Hepatocyte (in vitro differentiated cells): ENCODE data around the gene TCEA3. TPM values are rescaled to one million over a fixed set of nuclear protein-coding genes. Genes with fewer than 3 reads are reported as not detected.

ENCODE experiments used
- DNase-seq: peaks from one replicate; pipeline ENCODE4 v3.0.0-alpha.2; 2016; ENCODE audit warnings: low spot score
- H2AFZ ChIP-seq: fragments of 200-600 bp; sonication (generic); 2 replicates; pipeline ENCODE4 v1.6.0; 2016; ENCODE audit warnings: antibody characterized with exemption, mild to moderate bottlenecking
- H3K27ac ChIP-seq: fragments of 200-600 bp; sonication (generic); 2 replicates; pipeline ENCODE4 v1.5.1; 2016; ENCODE audit warnings: mild to moderate bottlenecking
- H3K27me3 ChIP-seq: fragments of 200-600 bp; sonication (generic); 2 replicates; pipeline ENCODE4 v1.6.1; 2016
- H3K36me3 ChIP-seq: fragments of 200-600 bp; sonication (generic); replicated peaks from 2 replicates; pipeline ENCODE4 v1.5.1; 2016; ENCODE audit warnings: low read depth; ENCODE audit not compliant: insufficient read depth
- H3K4me1 ChIP-seq: fragments of 200-600 bp; sonication (generic); 2 replicates; pipeline ENCODE4 v1.5.1; 2016; ENCODE audit warnings: mild to moderate bottlenecking, moderate library complexity; ENCODE audit not compliant: insufficient read depth
- H3K4me2 ChIP-seq: fragments of 200-600 bp; sonication (generic); 2 replicates; pipeline ENCODE4 v1.6.0; 2016
- H3K4me3 ChIP-seq: fragments of 200-600 bp; sonication (generic); 2 replicates; pipeline ENCODE4 v1.5.1; 2016; ENCODE audit warnings: mild to moderate bottlenecking
- H3K79me2 ChIP-seq: fragments of 200-600 bp; sonication (generic); 2 replicates; pipeline ENCODE4 v1.6.0; 2017; ENCODE audit warnings: mild to moderate bottlenecking
- H3K9me2 ChIP-seq: fragments of 200-600 bp; sonication (generic); replicated peaks from 2 replicates; pipeline ENCODE4 v1.6.0; 2017; ENCODE audit warnings: mild to moderate bottlenecking; ENCODE audit not compliant: insufficient read depth
- H3K9me3 ChIP-seq: fragments of 200-600 bp; sonication (generic); 2 replicates; pipeline ENCODE4 v1.5.1; 2016; ENCODE audit warnings: low read depth, mild to moderate bottlenecking
- H4K20me1 ChIP-seq: fragments of 200-600 bp; sonication (generic); 2 replicates; pipeline ENCODE4 v1.6.0; 2016; ENCODE audit warnings: mild to moderate bottlenecking; ENCODE audit not compliant: insufficient read depth, poor library complexity, severe bottlenecking
- EZH2 ChIP-seq: fragments of 200-600 bp; sonication (generic); IDR thresholded peaks from 2 replicates; pipeline ENCODE4 v1.6.1; 2016; ENCODE audit warnings: antibody characterized with exemption, mild to moderate bottlenecking, borderline replicate concordance
- EZH2phosphoT487 ChIP-seq: fragments of 200-600 bp; sonication (generic); IDR thresholded peaks from one replicate; pipeline ENCODE4 v1.6.1; 2018; ENCODE audit warnings: antibody characterized with exemption, mild to moderate bottlenecking, low read depth, moderate library complexity; ENCODE audit not compliant: unreplicated experiment, severe bottlenecking
- WGBS: methylation state at CpG from one replicate; pipeline ENCODE4 v1.1.6; 2016; ENCODE audit warnings: low lambda C conversion rate; ENCODE audit errors: missing lambda C conversion rate; 5-methylcytosine and 5-hydroxymethylcytosine counted together
- polyA plus RNA-seq: library from polyadenylated mRNA; unstranded; fragments of >200 nt; fragmentation: Nextera tagmentation; extraction: Ambion mirVana; gene quantifications from 2 replicates; pipeline ENCODE4 v1.2.1, GENCODE V29; 2016
- total RNA-seq: library from RNA; depleted of rRNA; stranded (reverse); fragments of >200 nt; gene quantifications from 2 replicates; pipeline ENCODE4 v1.2.3, GENCODE V29; 2014
- TF ChIP-seq, protein P1 (sequence below): fragments of 200-600 bp; sonication (generic); IDR thresholded peaks from 2 replicates; pipeline ENCODE4 v1.5.1; 2016; ENCODE audit warnings: antibody characterized with exemption, mild to moderate bottlenecking; ENCODE audit not compliant: poor library complexity

TCEA3 gene
- total and polyA plus RNA-seq, 2 experiments from 2014 or later = 30.2 to 31.2 TPM

DNA sequence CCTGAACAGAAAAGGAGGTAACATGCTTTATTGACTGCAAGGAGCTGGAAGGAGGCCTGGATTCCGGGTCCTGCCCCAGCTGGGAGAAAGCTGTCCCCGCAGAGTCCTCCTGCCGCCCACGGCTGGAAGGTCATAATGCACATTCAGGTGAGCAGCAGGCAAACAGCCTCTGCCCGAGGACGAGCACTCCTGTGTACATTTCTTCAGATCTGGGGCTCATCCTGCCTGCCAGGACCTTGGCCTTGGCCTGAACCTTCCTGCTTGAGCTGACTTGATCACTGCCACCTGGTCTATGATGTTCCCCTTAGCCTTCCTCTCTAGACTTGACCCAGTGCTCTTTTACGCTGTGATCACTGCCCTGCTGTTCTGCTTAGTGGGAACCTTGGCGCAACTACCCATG is 37.1 kb downstream of the TCEA3 start:
- 89% methylated on average over 8 of the region's 8 CpGs for WGBS
- H3K9me3 ChIP-seq = no peaks in the 10 kb centered on the region
- no peaks in the 10 kb centered on the region for H4K20me1 ChIP-seq
- no peaks in the 10 kb centered on the region for H3K4me1 ChIP-seq
- no peak overlapping the region for H3K4me2 ChIP-seq
- no peak overlapping the region for H3K27ac ChIP-seq
- H3K79me2 ChIP-seq = no peaks in the 10 kb centered on the region
- TF ChIP-seq EZH2 = no peak
- TF ChIP-seq, protein P1, sequence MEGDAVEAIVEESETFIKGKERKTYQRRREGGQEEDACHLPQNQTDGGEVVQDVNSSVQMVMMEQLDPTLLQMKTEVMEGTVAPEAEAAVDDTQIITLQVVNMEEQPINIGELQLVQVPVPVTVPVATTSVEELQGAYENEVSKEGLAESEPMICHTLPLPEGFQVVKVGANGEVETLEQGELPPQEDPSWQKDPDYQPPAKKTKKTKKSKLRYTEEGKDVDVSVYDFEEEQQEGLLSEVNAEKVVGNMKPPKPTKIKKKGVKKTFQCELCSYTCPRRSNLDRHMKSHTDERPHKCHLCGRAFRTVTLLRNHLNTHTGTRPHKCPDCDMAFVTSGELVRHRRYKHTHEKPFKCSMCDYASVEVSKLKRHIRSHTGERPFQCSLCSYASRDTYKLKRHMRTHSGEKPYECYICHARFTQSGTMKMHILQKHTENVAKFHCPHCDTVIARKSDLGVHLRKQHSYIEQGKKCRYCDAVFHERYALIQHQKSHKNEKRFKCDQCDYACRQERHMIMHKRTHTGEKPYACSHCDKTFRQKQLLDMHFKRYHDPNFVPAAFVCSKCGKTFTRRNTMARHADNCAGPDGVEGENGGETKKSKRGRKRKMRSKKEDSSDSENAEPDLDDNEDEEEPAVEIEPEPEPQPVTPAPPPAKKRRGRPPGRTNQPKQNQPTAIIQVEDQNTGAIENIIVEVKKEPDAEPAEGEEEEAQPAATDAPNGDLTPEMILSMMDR = no peak
- no peak for TF ChIP-seq EZH2phosphoT487
- no peaks in the 10 kb centered on the region for H3K36me3 ChIP-seq
- no peak overlapping the region for H3K4me3 ChIP-seq
- H3K27me3 ChIP-seq = no peaks in the 10 kb centered on the region
- no peaks in the 10 kb centered on the region for H3K9me2 ChIP-seq
- H2AFZ ChIP-seq = no peak overlapping the region
- DNase-seq = no peak

DNA sequence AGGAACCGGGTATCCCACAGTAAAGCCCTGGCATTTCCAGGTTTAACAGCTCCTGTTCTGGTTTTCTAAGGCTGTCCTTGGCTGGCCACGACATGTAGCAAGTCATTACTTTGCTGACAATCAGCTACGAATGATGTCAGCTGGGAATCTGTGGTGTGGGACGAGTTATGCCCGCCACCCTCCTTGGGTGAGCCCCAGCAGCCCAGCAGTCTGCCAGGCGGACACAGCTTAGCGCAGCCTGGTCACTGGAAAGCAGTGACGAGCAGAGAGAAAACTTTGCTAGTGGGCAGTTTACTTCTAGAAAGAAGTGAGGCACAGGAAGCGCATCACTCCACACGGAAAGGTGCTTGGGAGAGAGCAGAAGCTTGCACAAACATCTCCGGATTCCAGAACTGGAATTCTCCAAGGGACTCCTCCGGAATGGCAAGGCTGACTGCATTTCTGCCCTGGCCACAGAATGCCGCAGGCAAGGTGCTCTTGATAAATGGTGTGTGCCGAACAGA is 39.4 kb downstream of the TCEA3 start:
- no peak for DNase-seq
- no peaks in the 10 kb centered on the region for H3K79me2 ChIP-seq
- H3K9me2 ChIP-seq = no peaks in the 10 kb centered on the region
- H3K27me3 ChIP-seq = no peaks in the 10 kb centered on the region
- H3K4me1 ChIP-seq = no peaks in the 10 kb centered on the region
- H3K27ac ChIP-seq = no peak overlapping the region
- H3K4me3 ChIP-seq = no peak overlapping the region
- no peaks in the 10 kb centered on the region for H3K36me3 ChIP-seq
- 83% methylated on average over 14 of the region's 14 CpGs for WGBS
- no peaks in the 10 kb centered on the region for H3K9me3 ChIP-seq
- no peak overlapping the region for H3K4me2 ChIP-seq
- H2AFZ ChIP-seq = no peak overlapping the region
- TF ChIP-seq, protein P1 = no peak
- TF ChIP-seq EZH2phosphoT487 (no peak), EZH2 (no peak)
- no peaks in the 10 kb centered on the region for H4K20me1 ChIP-seq

DNA sequence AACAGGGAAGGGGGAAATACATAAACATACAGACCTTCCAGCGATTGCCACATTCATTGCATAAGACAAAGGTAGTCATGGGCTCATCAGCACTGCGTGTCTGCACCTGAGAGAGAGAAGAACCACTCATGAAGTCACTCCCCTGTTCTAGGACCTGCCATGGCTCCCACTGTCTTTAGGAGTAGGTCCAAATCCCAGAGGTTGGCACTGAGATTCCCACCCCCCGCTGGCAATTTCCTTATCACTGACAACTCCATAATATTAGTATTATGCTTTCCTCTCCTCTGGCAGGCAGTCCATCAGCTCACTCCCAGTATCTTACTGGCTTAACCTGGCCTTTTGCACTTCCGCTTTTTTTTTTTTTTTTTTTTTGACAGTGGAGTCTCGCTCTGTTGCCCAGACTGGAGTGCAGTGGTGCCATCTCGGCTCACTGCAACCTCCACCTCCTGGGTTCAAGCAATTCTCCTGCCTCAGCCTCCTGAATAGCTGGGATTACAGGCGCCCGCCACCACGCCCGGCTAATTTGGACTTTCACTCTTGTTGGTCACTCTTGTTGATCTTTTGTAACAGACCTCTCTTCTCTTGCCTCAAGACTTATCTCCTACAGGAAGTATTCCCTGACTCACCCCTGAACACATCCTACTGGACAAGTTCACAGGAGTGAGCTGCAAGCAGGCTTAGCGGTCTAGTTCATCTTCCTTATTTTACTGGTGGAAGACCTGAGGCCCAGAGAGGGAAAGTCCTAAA is 40.1 kb downstream of the TCEA3 start:
- Histone ChIP-seq H3K9me3 (no peaks in the 10 kb centered on the region), H3K4me1 (no peaks in the 10 kb centered on the region), H3K36me3 (no peaks in the 10 kb centered on the region), H2AFZ (no peak overlapping the region), H3K4me3 (no peak overlapping the region), H3K27me3 (no peaks in the 10 kb centered on the region), H4K20me1 (no peaks in the 10 kb centered on the region), H3K9me2 (no peaks in the 10 kb centered on the region), H3K79me2 (no peaks in the 10 kb centered on the region), H3K4me2 (no peak overlapping the region), H3K27ac (no peak overlapping the region)
- DNase-seq = peak; percentile 37
- TF ChIP-seq EZH2phosphoT487 (no peak), EZH2 (no peak)
- TF ChIP-seq, protein P1 = no peak
- 77% methylated on average over 11 of the region's 11 CpGs for WGBS
